DLD1 (cell line): ENCODE data around the gene ACAP2.

Experiments
- in situ Hi-C: cut with HindIII; loops from 2 replicates; pipeline ENCODE4 v1.10.0; 2017; ENCODE audit warnings: low sequenced_read_pairs

The ACAP2 gene

DNA sequence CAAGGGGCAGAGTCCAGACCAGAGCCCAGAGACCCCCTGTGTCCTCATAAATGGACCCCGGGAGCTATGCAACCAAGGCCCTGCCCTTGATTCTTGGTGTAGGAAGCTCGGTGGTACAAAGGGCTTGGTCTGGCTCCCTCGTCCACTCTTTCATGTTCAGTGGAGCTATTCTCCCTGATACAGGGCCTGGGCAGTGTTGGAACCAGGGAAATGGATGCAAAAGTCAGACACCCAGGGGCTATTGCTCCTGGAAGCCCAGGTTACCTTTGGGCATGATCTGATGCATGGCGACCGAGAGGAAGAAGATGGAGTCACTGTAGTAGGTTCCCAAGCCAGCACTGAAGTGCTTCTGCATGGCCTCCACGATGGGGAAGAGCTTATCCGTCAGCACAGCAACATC, 216.4 kb downstream of the ACAP2 start:
- in situ Hi-C loops, result no loop called here

GRCh38 chr3:195224980-195225580, 217.7 kb downstream of the ACAP2 start:
- in situ Hi-C loops, result no loop called here
